GM19328 (cell line): ENCODE data around the gene CDRT4.

Experiments used
- ATAC-seq: cut with Tn5 transposase; IDR thresholded peaks from one replicate; pipeline ENCODE4 v1.9.1; 2021; ENCODE audit warnings: mild to moderate bottlenecking, moderate library complexity; ENCODE audit not compliant: unreplicated experiment

CDRT4 gene

DNA sequence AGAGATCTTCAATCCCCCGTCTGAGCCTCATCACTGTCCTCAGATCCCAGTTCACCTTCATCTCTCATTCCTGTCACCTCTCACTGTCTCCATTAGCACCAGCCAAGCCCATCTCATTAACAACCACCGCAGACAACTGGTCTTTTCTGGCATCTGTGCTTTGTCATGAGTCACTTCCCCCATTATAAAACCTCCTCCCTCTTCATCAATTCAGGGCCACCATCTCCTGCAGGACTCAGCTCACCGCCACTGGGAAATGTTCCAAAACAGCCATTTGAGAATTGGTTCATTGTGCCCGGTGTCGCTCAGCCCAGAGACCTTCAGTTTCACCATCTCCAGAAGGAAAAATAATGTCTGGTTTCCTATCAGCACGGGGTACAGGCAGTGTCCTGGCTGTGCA is 69.1 kb downstream of the CDRT4 start:
- ATAC-seq = no peak

DNA sequence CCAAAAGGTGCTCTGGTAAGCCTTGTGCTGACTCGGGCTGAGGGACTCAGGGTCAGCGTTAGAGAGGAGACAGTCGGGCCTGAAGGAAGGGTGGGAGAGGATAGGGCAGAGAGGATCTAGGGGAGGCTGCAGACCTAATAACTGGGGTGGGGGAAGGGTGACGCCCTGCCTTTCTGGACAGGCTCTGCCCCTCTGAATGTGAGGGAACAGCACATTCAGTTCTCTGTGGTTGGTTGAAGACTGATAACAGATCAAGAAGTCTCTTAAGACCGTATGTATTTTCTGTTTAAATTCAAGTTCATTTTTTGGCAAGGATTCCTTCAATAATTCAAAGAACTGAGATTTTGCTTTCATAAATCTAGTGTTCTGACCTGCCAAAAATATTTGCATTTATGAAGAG is 69.8 kb downstream of the CDRT4 start:
- ATAC-seq = no peak

DNA sequence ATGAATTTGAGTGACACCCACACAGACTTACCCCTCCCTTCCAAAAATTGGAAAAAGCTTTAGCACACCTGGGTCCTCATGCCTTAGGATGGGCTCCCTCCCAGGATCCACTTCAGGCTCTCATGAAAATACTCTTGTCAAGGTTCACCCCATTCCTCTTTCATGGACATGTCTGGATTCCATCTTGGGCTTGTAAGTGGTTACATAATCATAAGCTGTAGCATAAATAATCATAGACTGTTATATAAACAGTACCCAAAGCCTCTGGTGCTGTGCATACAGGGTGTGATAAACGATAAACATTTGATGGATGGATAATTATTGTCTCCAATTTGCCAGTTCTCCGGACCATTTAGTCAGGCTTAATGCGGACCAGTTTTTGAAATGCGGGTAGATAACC is 72.3 kb downstream of the CDRT4 start:
- no peak for ATAC-seq

DNA sequence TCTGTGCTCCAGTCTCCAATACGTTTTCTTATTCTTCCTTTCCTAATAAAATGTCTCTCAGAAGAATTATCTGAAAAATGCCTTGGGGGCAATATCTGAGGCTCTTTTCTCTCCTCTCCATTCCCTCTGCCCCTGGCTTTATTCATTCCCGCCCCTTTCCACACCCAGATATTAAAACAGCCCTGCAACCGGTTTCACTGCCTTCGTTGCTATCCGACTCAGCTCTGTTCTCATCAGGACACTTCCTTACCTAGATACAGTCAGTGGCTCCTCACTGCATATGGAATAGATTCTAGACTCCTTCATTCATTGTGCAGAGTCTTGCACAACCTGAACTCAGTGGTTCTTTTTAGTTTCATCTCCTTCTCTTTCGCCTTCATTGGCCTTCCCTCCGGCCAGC is 74.0 kb downstream of the CDRT4 start:
- no peak for ATAC-seq

DNA sequence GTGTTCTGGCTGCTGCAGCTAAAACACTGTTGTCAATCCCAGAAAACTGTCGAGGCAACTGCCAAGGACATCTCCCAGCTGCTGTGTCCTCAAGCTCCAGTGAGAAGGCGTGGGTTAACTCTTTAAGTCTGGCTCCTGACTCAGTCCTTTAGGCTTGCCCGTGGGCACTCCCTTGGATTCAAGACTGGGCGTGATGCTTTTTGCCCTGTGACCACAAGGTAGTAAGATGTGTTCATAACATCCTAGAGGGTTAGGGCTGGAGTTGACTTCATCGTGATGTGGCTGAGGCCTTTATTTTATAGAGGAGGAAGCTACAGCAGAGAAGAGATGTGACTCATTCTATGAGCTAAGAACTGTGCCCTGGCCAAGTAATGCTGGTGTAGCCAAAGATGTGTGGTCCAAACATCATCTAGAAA is 75.1 kb downstream of the CDRT4 start:
- ATAC-seq = no peak

DNA sequence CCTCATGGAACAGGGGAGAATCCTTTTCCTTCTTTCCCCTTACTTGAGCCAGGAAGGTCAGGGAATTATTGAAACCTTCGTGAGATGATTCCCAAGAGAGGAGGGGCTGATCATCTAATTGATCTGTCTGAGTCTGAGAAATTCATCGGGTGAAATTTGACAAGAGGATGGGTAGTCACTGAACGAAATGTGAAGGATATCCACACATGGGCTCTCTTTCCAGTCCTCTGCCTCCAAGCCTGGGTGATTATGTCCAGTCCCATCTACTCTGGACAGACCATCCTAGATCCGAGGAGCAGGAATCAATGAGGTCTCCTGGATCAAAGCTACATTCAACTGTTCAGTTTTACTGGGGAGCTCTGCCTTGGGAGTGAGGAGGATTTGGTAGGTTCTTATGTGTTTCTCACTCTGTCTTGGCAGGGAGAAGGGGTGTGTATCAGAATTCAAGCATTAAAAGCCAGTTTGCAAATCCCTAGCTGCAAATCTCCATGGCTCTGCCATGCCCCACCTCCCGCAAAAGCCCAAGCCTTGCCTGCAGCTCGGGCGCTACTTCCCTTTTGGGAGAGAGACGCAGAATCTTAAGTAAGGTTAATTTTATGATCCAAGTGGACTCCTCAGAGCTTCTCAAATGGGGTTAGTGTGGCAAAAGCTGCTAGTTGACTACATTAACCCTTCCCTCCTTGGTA is 78.9 kb downstream of the CDRT4 start:
- ATAC-seq = no peak

DNA sequence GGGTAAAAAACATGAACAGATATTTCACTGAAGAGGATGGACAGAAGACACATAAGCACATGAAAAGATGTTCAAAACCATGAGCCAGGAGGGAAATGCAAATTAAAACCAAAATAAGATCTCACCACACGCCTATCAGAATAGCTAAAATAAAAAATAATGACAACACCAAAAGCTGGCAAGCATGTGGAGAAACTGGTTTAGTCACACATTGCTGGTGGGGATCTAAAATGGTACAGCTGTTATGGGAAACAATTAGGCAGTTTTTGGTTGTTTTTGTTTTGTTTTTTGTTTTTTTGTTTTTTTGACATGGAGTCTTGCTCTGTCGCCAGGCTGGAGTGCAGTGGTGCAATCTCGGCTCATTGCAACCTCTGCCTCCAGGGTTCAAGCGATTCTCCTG is 81.3 kb downstream of the CDRT4 start:
- no peak for ATAC-seq
